Activated CD4-positive, alpha-beta T cell treated with anti-CD3 and anti-CD28 coated beads for 4 hours (primary cell): Measurements from ENCODE around the gene SPPL2C.

ENCODE experiments used
- DNase-seq, 2 donors: peaks; one replicate each; pipeline ENCODE4 v3.0.0-alpha.2; 2020

Gene SPPL2C

GRCh38 chr17:45834471-45835396 lies 9.9 kb upstream of the SPPL2C start:
- no peak for DNase-seq

DNA sequence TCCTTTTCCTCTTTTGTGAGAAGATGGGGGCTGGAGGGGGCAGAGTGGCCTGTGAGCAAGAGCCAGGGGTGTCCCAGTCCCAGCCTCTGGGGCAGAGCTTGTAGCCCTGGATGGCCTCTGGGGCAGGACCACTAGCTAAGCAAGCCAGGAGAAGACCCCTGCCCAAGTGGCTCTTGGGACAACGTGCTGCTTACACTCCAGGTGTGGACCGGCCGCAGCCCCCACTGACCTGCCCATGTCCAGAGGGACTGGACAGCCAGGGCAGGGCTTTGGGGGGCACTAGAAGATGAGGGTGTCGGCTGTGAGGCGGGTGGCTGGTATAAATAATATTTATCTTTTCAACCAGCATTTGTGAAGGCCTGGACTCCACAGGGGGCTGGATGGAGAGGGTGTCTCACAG lies 9.2 kb upstream of the SPPL2C start:
- DNase-seq, result no peak

DNA sequence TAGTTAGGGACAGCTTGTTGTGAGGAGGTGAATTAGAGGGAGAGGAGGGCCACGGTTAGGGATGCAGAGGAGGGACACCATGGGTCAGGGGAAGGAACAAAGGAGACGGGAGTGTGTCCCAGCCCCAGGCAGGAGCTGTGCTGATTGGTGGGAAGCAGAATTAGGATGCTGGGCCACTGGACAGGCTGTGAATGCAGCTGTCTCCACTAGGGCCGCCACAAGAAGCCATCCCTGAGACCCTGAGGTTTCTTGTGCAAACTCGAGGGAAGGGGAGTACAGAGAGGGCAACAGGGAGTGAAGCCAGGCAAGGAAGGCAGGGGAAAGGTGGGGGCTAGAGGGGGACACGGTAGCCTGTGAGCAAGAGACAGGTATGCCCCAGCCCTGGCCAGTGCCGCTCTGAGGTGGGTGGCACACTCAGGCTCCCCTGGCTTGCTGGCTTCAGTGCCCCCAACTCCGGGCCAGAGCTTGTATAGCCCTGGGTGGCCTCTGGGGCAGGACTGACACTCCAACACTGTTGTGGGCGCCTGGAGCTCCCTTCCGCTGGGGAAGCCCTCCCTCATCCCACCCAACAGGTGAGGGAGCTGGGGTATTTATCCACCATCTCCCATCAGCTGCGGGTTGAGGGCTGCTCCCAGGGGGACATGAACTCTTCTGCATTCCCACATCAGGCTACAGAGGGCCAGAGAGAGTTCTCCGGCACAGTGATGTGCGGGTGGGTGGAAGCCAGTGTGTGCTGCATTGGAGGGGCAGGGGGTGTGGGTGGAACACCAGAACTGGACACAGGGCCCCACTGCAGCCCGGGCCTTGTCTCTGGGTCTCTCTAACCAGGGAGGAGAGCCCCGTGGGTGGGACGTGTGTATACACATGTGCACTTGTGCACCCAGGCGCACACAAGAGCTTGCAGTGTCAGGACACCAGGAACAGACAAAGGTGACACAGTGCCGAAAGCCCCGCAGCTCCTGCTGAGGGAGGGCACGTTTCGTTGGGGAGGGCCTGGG lies 8.3 kb upstream of the SPPL2C start:
- no peak for DNase-seq

DNA sequence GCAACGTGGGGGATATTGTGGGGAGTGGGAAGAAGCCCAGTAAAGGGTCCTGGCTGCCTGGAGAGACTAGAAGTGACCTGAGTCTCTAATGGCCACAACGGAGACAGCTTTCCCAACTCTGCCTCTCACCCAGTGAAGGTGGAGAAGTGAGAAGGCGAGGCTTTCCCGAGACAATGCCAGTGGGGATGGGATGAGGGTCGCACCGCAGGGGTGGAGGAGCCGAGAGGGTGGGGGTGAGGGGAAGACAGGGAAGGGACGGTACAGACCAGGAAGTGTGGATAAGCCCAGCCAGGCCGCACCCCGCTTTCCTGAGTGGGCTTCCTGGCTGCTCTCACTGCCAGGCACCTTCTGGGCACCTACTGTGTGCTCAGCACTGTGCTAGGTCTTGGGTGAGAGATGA lies 7.5 kb upstream of the SPPL2C start:
- DNase-seq, result no peak

GRCh38 chr17:45837603-45838002 lies 7.1 kb upstream of the SPPL2C start:
- no peak for DNase-seq

GRCh38 chr17:45838751-45839295 lies 5.9 kb upstream of the SPPL2C start:
- DNase-seq, result no peak

DNA sequence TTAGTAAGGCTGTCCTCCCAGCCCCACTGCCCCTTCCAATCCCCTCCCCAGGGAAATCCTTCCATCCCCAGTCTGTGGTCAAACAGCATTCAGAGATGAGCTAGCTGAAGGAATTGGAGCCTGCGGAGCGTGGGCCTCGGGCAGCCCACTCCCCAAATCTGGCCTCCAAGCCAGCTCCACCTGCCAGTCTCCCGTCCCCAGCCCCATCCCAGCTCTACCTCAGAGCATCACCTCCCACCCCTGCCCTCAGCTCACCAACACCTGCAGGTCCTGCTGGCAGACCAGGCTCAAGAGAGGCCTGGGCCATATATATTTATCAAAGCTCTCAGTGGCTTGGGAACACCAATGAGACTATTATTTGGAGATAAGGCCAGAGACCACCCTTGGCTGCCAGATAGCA lies 5.2 kb upstream of the SPPL2C start:
- DNase-seq, result no peak

GRCh38 chr17:45841186-45841585 lies 3.5 kb upstream of the SPPL2C start:
- no peak for DNase-seq

GRCh38 chr17:45841883-45842525 lies 2.7 kb upstream of the SPPL2C start:
- DNase-seq, result no peak

- DNase-seq, result no peak
These were observed 959 bp upstream of the SPPL2C start for GRCh38 chr17:45843722-45844121.

DNA sequence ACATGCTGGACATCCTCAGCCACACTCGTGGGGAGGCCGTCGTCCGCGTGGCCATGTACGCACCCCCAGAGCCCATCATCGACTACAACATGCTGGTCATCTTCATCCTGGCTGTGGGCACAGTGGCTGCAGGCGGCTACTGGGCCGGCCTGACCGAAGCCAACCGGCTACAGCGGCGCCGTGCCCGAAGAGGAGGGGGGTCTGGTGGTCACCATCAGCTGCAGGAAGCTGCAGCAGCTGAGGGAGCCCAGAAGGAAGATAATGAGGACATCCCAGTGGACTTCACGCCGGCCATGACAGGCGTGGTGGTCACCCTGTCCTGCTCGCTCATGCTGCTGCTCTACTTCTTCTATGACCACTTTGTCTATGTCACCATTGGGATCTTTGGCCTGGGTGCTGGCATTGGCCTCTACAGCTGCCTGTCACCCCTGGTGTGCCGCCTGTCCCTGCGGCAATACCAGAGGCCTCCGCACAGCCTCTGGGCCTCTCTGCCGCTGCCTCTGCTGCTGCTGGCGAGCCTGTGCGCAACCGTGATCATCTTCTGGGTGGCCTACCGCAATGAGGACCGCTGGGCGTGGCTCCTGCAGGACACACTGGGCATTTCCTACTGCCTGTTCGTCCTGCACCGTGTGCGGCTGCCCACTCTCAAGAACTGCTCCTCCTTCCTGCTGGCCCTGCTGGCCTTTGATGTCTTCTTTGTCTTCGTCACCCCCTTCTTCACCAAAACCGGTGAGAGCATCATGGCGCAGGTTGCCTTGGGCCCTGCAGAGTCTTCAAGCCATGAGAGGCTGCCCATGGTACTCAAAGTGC lies 900 bp downstream of the SPPL2C start:
- DNase-seq, result no peak

DNA sequence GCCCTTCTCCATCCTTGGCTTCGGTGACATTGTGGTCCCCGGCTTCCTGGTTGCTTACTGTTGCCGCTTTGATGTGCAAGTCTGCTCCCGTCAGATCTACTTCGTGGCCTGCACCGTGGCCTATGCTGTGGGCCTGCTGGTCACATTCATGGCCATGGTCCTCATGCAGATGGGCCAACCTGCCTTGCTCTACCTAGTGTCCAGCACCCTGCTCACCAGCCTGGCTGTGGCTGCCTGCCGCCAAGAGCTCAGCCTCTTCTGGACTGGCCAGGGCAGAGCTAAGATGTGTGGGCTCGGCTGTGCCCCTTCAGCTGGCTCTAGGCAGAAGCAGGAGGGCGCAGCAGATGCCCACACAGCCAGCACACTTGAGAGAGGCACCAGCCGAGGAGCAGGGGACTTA lies 1.5 kb downstream of the SPPL2C start:
- DNase-seq, result no peak

DNA sequence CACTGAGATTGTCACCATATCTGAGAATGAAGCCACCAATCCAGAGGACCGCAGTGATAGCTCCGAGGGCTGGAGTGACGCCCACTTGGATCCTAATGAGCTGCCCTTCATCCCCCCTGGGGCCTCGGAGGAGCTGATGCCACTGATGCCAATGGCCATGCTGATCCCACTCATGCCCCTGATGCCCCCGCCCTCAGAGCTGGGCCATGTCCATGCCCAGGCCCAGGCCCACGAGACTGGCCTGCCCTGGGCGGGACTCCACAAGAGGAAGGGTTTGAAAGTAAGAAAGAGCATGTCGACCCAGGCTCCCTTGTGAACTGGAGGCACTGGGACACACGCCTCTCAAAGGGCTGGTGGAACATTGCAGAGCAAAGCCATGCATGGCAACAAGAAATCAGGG lies 2.0 kb downstream of the SPPL2C start:
- DNase-seq, result no peak

GRCh38 chr17:45847101-45847500 lies 2.4 kb downstream of the SPPL2C start:
- DNase-seq, result no peak

- no peak for DNase-seq
These were observed 3.1 kb downstream of the SPPL2C start for GRCh38 chr17:45847747-45848146.

DNA sequence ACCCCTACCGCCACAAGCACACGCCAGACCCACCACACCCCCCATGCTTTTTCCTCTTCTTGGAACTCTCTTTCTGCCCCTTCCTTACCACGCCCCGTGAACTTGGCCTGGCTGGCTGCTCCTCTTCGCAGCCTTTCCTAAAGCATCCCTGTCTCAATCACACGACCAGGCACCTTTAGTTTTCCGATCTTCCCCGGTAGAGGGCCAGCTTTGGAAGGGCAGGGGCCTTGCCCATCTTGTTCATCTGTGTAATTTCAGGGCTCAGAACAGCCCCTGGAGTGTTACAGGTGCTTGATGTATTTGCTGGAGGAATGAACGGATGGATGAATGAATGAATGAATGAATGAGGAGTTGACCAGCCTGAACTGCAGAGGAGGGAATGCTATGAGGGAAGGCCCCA lies 3.7 kb downstream of the SPPL2C start:
- no peak for DNase-seq

- no peak for DNase-seq
These were observed 4.3 kb downstream of the SPPL2C start for GRCh38 chr17:45848868-45849535.

DNA sequence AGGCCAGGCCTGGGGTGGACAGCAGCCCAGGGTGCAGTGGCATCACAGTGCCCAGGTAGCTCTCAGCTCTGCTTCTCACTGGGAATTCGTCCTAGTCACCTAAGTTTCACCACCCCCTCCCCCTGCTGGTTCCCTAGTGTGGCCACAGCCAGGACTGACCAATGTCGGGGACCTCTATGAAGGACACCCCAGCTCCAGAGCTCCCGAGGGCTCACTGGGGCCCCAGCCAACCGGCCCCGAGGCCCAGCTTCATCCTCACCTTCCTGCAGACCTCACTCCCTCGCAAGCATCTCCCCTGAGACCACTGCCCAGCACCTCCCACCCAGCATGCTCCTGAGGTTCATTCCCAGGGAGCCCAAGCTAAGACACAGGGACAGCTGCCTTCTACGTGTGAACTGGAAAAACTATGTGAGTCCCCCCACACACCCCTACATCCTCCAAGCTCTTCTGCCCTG lies 4.9 kb downstream of the SPPL2C start:
- DNase-seq, result no peak

DNA sequence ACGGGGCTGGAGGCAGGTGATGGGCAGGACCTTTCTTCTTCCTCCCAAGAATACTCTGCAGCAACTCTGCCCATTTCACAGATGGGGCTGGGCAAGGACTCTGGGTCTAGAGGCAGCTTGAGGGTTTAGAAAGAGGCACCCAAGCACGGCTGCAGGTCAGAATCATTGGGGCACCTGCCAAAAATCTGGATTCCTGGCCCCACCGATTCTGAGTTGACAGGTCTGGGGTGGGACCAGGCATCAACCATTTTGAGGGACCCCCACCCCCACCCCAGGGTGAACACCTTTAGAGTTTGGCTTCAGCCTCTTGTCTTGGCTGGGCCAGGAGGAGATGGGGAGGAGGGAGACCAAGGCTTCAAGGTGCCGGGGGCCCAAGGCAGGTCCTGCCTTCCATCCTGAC lies 5.3 kb downstream of the SPPL2C start:
- DNase-seq, result no peak

- DNase-seq, result no peak
These were observed 5.8 kb downstream of the SPPL2C start for GRCh38 chr17:45850468-45850867.

GRCh38 chr17:45851022-45851421 lies 6.3 kb downstream of the SPPL2C start:
- no peak for DNase-seq
